Panc1 (cell line): ENCODE results near the gene RUNX3.

Experiments
- TCF7L2 ChIP-seq: IDR thresholded peaks from 2 replicates; pipeline ENCODE4 v1.6.1; 2011; ENCODE audit warnings: mild to moderate bottlenecking, low read depth, low read length, inconsistent platforms
- TF ChIP-seq, protein P1 (sequence below): fragments of 450-650 bp; IDR thresholded peaks from 2 replicates; pipeline ENCODE4 v1.5.1; 2017; ENCODE audit warnings: mild to moderate bottlenecking

DNA sequence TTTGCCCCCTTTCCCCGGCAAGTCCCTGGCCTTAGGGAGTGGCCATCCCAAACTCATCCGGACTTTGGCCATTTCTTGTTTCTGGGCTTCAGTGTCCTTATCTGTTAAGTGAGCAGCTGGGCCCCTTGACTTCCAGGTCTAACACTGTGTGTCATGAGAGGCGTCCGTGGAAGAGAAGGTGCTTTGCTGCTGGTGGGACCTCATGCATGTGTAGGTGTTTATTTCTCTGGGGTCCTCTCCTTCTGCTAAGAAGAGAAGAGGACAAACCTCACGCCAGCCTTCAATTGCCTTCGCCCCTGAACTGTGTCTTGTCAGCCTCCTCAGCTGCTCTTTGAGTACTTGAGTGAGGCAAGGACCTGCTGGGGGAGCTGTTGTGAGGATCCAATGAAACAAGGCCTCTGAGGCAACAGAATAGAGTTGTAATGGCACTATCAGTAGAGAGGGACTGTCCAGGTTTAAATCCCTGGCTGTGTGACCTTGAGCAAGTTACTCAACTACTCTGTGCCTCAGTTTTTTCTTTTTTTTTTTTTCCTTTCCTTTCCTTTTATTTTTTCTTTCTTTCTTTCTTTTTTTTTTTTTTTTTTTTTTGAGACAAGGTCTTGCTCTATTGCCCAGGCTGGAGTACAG is 72.5 kb downstream of the RUNX3 start:
- TF ChIP-seq, protein P1, sequence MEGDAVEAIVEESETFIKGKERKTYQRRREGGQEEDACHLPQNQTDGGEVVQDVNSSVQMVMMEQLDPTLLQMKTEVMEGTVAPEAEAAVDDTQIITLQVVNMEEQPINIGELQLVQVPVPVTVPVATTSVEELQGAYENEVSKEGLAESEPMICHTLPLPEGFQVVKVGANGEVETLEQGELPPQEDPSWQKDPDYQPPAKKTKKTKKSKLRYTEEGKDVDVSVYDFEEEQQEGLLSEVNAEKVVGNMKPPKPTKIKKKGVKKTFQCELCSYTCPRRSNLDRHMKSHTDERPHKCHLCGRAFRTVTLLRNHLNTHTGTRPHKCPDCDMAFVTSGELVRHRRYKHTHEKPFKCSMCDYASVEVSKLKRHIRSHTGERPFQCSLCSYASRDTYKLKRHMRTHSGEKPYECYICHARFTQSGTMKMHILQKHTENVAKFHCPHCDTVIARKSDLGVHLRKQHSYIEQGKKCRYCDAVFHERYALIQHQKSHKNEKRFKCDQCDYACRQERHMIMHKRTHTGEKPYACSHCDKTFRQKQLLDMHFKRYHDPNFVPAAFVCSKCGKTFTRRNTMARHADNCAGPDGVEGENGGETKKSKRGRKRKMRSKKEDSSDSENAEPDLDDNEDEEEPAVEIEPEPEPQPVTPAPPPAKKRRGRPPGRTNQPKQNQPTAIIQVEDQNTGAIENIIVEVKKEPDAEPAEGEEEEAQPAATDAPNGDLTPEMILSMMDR, result no peak
- TF ChIP-seq TCF7L2, result no peak
